SK-N-MC (cell line): ENCODE measurements around the gene CLNK.

Source experiments
- EZH2 ChIP-seq: fragments of 200-600 bp; sonication (generic); IDR thresholded peaks from one replicate; pipeline ENCODE4 v1.6.1; 2017; ENCODE audit warnings: antibody characterized with exemption
- FOXP2 ChIP-seq: optimal IDR thresholded peaks from 2 replicates; pipeline ENCODE3; 2011; ENCODE audit warnings: mild to moderate bottlenecking, moderate library complexity; ENCODE audit not compliant: insufficient read depth; ENCODE audit errors: extremely low read length, control extremely low read depth
- POLR2AphosphoS5 ChIP-seq: IDR thresholded peaks from 2 replicates; pipeline ENCODE4 v1.6.1; 2012; ENCODE audit warnings: mild to moderate bottlenecking, low read depth, low read length, borderline replicate concordance

GRCh38 chr4:10625131-10625530 is 59.4 kb downstream of the CLNK start:
- TF ChIP-seq EZH2, result no peak
- TF ChIP-seq POLR2AphosphoS5, result no peak
- TF ChIP-seq FOXP2, result no peak
